ENCODE data around the gene POLD1.
"Not testable (repeated sequence)": the region's sequence is repeated elsewhere in the genome, so short reads cannot be mapped to it uniquely, and the experiment has no call there.

The POLD1 gene

DNA sequence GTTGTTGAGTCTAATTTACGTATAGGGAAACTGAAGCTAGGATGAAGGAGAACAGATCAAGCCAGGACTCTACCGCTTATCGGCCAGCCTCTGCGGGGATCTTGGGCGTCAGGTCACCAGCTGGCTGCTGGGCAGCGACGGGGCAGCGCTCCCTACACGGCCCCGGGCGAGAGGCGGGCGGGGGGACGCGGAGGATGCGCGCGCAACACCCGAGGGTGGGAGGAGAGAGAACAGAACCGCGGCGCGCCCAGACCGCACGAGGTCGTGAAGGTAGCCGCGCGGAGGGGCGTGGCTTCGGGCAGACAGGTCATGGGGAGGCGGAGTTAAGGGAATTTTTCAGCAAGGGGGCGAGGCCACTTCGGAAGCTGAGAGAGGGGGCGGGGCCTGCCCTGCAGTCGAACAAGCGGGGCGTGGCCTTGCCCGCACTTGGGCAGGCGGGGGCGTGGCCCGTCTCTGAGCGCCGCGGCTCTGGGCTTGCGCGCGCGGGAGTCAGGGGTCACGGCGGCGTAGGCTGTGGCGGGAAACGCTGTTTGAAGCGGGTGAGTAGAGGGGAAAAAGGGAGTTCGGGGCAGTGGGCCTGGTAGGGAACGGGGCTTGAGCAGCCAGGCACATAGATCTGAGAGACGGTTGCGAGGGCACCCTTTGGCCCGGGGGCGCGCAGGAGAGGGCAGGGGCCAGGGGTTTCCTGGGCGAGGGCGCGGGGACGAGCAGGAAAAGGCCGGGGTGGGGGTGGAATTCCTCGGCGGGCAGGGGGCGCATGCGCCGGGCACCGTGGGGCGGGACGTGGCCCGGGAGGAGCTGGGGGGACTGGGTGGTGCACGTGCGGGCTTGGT lies at the start of gene POLD1:
POLD1 (plus strand) TSS at position 496 of the 833 bp plus-strand sequence. CDS start 14,505 bp downstream, outside the sequence.
- DNase-seq: peak; percentile 91 to 99 (median 96)
- intact Hi-C loops (cut with DNase I): loop anchor here (5.0 kb wide), 1 partner anchor 93 kb away; the partner anchor contains the start of genes EMC10 and GARIN5A

- no peak for DNase-seq
Observed at GRCh38 chr19:50334741-50335421, 49.3 kb upstream of the POLD1 start.

DNA sequence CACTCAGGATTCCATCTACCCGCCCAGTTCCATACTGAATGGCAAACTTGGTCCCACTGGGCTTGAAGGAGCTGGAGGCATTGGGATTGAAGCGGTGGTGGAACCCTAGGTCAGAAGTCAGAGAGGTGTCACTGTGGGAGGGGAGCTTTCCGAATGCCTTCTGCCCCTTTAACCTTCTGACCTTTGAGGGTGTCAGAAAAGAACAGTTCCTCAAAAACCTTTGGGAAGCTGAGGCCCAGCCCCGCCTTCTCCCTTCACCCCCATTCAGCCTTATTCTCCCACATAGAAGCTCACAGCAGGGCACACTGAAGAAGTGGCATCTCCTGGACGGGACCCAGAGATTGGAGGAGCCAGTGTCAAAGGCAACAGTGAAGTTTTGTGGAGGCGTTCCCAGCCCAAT lies 47.1 kb upstream of the POLD1 start:
- DNase-seq; intact Hi-C loops (cut with DNase I): not testable (repeated sequence)

More at GRCh38 chr19:50334741-50335421, 49.3 kb upstream of the POLD1 start:
- intact Hi-C loops (cut with DNase I): no loop called here

- intact Hi-C loops (cut with DNase I): no loop called here
- DNase-seq: no peak
Observed at GRCh38 chr19:50340331-50340730, 43.8 kb upstream of the POLD1 start.

DNA sequence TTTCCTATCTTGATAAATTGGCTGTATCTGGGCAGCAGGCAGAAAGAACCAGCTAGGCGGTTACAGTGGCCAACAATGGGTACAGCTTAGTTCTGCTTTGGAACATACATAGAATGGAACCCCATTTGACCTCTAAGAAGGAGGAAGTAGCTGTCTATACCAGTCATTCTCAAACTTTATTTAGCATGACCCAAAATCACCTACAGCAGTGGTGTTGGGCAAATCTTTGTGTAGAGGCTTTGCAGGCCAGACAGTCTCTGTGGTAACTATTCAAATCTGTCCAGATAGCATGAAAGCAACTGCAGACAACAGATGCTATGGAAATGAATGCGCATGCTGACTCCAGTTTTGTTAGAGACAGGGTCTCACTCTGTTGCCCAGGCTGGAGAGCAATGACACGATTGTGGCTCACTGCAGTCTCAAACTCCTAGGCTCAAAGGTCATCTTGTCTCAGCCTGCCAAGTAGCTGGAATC lies 43.0 kb upstream of the POLD1 start:
- intact Hi-C loops (cut with DNase I): no loop called here
- no peak for DNase-seq

GRCh38 chr19:50344661-50345318 lies 39.4 kb upstream of the POLD1 start:
- DNase-seq: no peak

GRCh38 chr19:50347089-50347581 lies 37.0 kb upstream of the POLD1 start:
- DNase-seq; intact Hi-C loops (cut with DNase I): not testable (repeated sequence)

More at GRCh38 chr19:50344661-50345318, 39.4 kb upstream of the POLD1 start:
- intact Hi-C loops (cut with DNase I): no loop called here

DNA sequence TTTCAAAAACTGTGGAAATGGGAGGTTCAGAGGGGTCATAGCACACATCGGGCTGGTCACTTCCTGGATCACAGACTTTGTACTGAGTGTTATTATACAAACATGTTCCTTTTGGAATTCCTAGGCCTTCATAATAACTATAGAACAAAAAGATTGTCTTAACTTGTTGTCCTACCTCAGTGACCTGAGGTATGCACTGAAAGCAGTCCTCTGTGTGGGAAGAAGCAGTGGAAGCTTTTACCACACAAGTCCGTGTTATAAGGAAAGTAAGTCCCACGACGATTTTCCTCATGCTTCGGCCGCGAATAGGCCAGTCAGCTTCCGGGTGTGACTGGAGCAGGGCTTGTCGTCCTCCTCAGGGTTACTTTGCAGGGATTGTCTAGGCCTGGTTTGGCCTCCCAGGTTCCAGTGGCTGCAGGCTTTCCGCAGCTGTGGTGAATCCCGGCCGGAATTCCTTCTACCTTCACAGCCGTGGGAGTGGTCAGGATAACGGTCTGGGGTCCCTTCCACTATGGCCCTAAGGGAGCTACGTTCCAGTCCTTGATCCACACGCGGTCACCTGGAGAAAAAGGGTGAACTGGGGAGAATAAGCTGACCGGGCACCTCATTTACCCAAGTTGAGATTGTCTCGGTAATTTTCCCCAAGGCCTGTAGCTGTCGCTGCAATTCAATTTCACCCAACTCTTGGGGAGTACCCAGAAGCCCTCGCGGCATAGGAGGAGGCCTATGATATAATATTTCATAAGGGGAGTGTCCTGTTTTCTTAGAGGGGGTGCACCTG lies 34.7 kb upstream of the POLD1 start:
- intact Hi-C loops (cut with DNase I): no loop called here
- DNase-seq: peak in 1 of 42 donors; percentile 7

DNA sequence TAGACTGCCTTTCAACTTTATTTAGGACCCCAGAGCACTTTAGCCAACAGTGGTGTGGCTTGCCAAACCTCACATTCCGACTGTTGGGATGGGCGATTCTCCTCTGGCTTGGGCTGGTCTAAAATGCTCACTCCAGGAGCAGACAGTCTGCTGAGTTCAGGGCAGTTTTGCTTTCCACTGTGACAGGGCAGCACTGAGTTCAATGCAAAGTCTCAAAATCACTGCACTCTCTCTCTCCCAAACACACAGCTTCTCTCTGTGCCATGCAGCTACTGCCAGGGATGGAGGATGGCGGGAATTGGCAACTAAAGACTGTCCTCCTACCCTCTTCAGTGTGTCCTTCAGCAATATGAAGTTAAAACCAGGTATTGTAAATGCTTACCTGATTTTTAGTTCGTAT lies 31.9 kb upstream of the POLD1 start:
- DNase-seq: no peak
- intact Hi-C loops (cut with DNase I): no loop called here

- intact Hi-C loops (cut with DNase I): not testable (repeated sequence)
- peak in 1 of 42 donors; percentile 3 for DNase-seq
Observed at GRCh38 chr19:50353487-50353880, 30.7 kb upstream of the POLD1 start.

DNA sequence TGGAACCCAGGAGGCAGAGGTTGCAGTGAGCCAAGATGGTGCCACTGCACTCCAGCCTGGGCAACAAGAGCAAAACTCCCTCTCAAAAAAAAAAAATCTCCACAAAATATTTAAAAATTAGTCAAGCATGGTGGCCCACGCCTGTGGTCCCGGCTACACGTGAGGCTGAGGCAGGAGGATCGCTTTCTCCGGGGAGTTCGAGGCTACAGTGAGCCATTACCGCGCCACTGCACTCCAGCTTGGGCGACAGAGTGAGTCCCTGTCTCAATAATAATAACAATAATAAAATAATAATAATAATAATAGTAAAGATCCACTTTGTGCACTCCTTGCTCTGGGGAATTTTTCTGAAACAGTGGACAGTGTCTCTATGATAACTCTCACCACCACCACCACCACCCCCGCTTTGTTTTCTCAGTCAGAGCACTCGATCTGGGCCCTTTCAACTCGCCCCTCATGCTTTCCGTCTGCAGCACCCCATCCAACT lies 27.4 kb upstream of the POLD1 start:
- intact Hi-C loops (cut with DNase I): no loop called here
- no peak for DNase-seq

GRCh38 chr19:50357178-50358100 lies 26.7 kb upstream of the POLD1 start:
- intact Hi-C loops (cut with DNase I): no loop called here
- DNase-seq: peak; percentile 60 to 92 (median 85)

GRCh38 chr19:50358483-50359327 lies 25.4 kb upstream of the POLD1 start:
- intact Hi-C loops (cut with DNase I): no loop called here
- peak in 40 of 42 donors; percentile 30 to 87 (median 70) for DNase-seq

- no peak for DNase-seq
- intact Hi-C loops (cut with DNase I): no loop called here
Observed at GRCh38 chr19:50359328-50359818, 24.8 kb upstream of the POLD1 start.

DNA sequence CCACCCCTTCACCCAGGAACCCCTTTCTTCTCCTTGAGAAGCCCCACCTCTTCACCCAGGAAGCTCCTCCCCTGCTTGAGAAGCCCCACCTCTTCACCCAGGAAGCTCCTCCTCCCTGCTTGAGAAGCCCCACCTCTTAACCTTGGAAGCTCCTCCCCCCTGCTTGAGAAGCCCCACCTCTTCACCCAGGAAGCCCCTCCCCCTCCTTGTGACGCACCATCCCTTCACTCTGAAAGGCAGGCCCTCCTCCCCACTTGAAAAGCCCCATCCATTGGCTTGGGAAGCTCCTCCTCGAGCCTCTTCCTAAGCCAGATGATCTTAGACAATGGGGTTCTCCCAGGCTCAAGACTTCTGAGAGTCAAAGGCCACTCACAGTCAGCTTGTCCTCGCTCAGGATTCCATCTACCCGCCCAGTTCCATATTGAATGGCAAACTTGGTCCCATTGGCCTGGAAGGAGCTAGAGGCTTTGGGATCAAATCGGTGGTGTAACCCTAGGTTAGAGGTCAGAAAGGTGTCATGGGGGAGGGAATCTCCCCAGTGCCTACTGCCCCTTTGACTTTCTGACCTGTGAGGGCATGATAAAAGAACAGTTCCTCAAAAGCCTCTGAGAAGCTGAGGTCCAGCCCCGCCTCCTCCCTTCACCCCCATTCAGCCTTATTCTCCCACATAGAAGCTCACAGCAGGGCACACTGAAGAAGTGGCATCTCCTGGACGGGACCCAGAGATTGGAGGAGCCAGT lies 22.7 kb upstream of the POLD1 start:
- intact Hi-C loops (cut with DNase I): no loop called here

GRCh38 chr19:50362030-50362412 lies 22.1 kb upstream of the POLD1 start:
- no peak for DNase-seq
- intact Hi-C loops (cut with DNase I): no loop called here

More for the DNA sequence above, 22.7 kb upstream of the POLD1 start:
- no peak for DNase-seq

All from head of caudate nucleus (tissue), 42 donors.